SK-N-SH (cell line): ENCODE measurements around the gene POC5.

ENCODE experiments used
- CHD2 ChIP-seq: fragments of 150-350 bp; IDR thresholded peaks from 2 replicates; pipeline ENCODE4 v1.6.1; 2018; ENCODE audit warnings: low read length; ENCODE audit not compliant: partially characterized antibody
- CTCF ChIP-seq: fragments of 200-600 bp; sonication (generic); IDR thresholded peaks from 2 replicates; pipeline ENCODE4 v1.6.1; 2017; ENCODE audit warnings: antibody characterized with exemption, mild to moderate bottlenecking, moderate library complexity
- EP300 ChIP-seq, 2 experiments: IDR thresholded peaks; 2 replicates each; pipeline versions ENCODE4 v1.4.0 to v1.6.1; 2012; ENCODE audit warnings: borderline replicate concordance in 1 of 2, low read depth in 1 of 2, low read length in 1 of 2
- FOXM1 ChIP-seq: IDR thresholded peaks from 2 replicates; pipeline ENCODE4 v1.4.0; 2012; ENCODE audit warnings: low read depth, mild to moderate bottlenecking
- PBX3 ChIP-seq: IDR thresholded peaks from 2 replicates; pipeline ENCODE4; 2012
- RFX5 ChIP-seq: IDR thresholded peaks from 2 replicates; pipeline ENCODE4 v1.6.1; 2012; ENCODE audit warnings: mild to moderate bottlenecking, improper control_type of control experiment, low read length
- SIN3A ChIP-seq: IDR thresholded peaks from 2 replicates; pipeline ENCODE4 v1.6.1; 2012; ENCODE audit warnings: low read depth, mild to moderate bottlenecking, low read length, moderate library complexity, borderline replicate concordance
- SMC3 ChIP-seq: IDR thresholded peaks from 2 replicates; pipeline ENCODE4 v1.6.1; 2012; ENCODE audit warnings: low read depth, low read length, improper control_type of control experiment
- TAF1 ChIP-seq: IDR thresholded peaks from 2 replicates; pipeline ENCODE4 v1.6.1; 2012; ENCODE audit warnings: low read depth, mild to moderate bottlenecking, low read length, moderate library complexity, borderline replicate concordance
- TCF12 ChIP-seq: IDR thresholded peaks from 2 replicates; pipeline ENCODE4 v1.4.0; 2012
- YY1 ChIP-seq: IDR thresholded peaks from 2 replicates; pipeline ENCODE4 v1.4.0; 2012; ENCODE audit warnings: low read depth, mild to moderate bottlenecking

- TF ChIP-seq FOXM1 (no peak), CHD2 (no peak), CTCF (no peak), EP300 (IDR thresholded peaks at IDR 0.05; ENCODE audit: borderline replicate concordance in 1 of 2, low read depth in 1 of 2, low read length in 1 of 2) (no peak), SIN3A (no peak), TAF1 (no peak), RFX5 (no peak), TCF12 (no peak), PBX3 (no peak), SMC3 (no peak), YY1 (no peak)
Observed at GRCh38 chr5:75666801-75667200, 50.4 kb downstream of the POC5 start.
